Caco-2 (cell line): ENCODE data around the gene COL6A3. TPM values are rescaled to one million over a fixed set of nuclear protein-coding genes. Genes with fewer than 3 reads are reported as not detected.

Experiments
- BruUV-seq: library from RNA; stranded (reverse); fragments of 400-500 nt; replicated peaks from 2 replicates; lab custom pipeline; 2021; lab: Mats Ljungman, UMichigan
- CTCF ChIA-PET: fragments of 300-600 bp; sonication (Branson Sonifier 250); formaldehyde crosslinking; loops from one replicate; lab custom pipeline; 2022; ENCODE audit warnings: antibody characterized with exemption; lab: Charles Lee
- POLR2A ChIA-PET: fragments of 300-600 bp; sonication (Branson Sonifier 250); formaldehyde crosslinking; loops from one replicate; lab custom pipeline; 2022; ENCODE audit warnings: antibody characterized with exemption; lab: Charles Lee
- DNase-seq, 2 experiments: peaks; one replicate each; pipeline versions ENCODE4 v3.0.0 to v3.0.0-alpha.2; 2020 to 2022
- H3K27me3 ChIP-seq: replicated peaks from 2 replicates; pipeline ENCODE4 v1.6.0; 2011; ENCODE audit warnings: low read length; ENCODE audit not compliant: control insufficient read depth, insufficient read depth
- H3K36me3 ChIP-seq: 2 replicates; pipeline ENCODE4 v1.5.1; 2011; ENCODE audit warnings: low read length; ENCODE audit not compliant: control insufficient read depth, insufficient read depth
- H3K4me1 ChIP-seq: fragments of 250-450 bp; sonication (Bioruptor Pico); 2 replicates; pipeline ENCODE4 v1.5.1; 2020; ENCODE audit warnings: mild to moderate bottlenecking
- H3K4me3 ChIP-seq: 2 replicates; pipeline ENCODE4 v1.5.1; 2011; ENCODE audit warnings: low read depth, mild to moderate bottlenecking, control low read depth, low read length
- H3K9me3 ChIP-seq: fragments of 250-450 bp; sonication (Bioruptor Pico); 2 replicates; pipeline ENCODE4 v1.5.1; 2020; ENCODE audit warnings: mild to moderate bottlenecking, moderate library complexity
- H3K27ac Mint-ChIP-seq: one replicate; pipeline ENCODE4 v1.8.0; 2022; ENCODE audit warnings: mixed read lengths; ENCODE audit not compliant: unreplicated experiment
- H3K27me3 Mint-ChIP-seq: one replicate; pipeline ENCODE4 v1.8.0; 2022; ENCODE audit warnings: mixed read lengths; ENCODE audit not compliant: insufficient read depth, unreplicated experiment
- H3K36me3 Mint-ChIP-seq: one replicate; pipeline ENCODE4 v1.8.0; 2022; ENCODE audit warnings: mild to moderate bottlenecking, mixed read lengths; ENCODE audit not compliant: insufficient read depth, unreplicated experiment
- H3K4me1 Mint-ChIP-seq: one replicate; pipeline ENCODE4 v1.8.0; 2022; ENCODE audit warnings: low read depth, mixed read lengths; ENCODE audit not compliant: unreplicated experiment
- H3K4me3 Mint-ChIP-seq: one replicate; pipeline ENCODE4 v1.8.0; 2022; ENCODE audit warnings: mild to moderate bottlenecking, moderate library complexity, mixed read lengths; ENCODE audit not compliant: unreplicated experiment
- H3K9me3 Mint-ChIP-seq: one replicate; pipeline ENCODE4 v1.8.0; 2022; ENCODE audit warnings: mixed read lengths; ENCODE audit not compliant: unreplicated experiment
- intact Hi-C: fragments of 100-400 bp; cut with micrococcal nuclease; formaldehyde crosslinking; loops from one replicate; pipeline ENCODE4 v1.10.0; 2022; ENCODE audit not compliant: unreplicated experiment
- total RNA-seq: library from RNA; stranded (reverse); gene quantifications from 2 replicates; pipeline ENCODE4 v1.2.3, GENCODE V29; 2022
- TF ChIP-seq, protein P1 (sequence below), 2 experiments: fragments of 200-600 bp in 1 of 2; IDR thresholded peaks; 1 replicate in 1 of 2; 2 replicates in 1 of 2; pipeline versions ENCODE4 v1.5.1 to v1.8.0; 2011 to 2022; ENCODE audit warnings: antibody characterized with exemption in 1 of 2, control low read depth in 1 of 2, inconsistent platforms in 1 of 2, low read depth in 1 of 2, low read length in 1 of 2, mild to moderate bottlenecking in 1 of 2, moderate library complexity in 1 of 2; ENCODE audit not compliant: insufficient read depth in 1 of 2, severe bottlenecking in 1 of 2, unreplicated experiment in 1 of 2

The COL6A3 gene
- total RNA-seq, 1 experiment from 2014 or later: 0.73 TPM

GRCh38 chr2:237389831-237390230, 24.1 kb downstream of the COL6A3 start:
- Mint-ChIP-seq H3K36me3 (no peaks in the 10 kb centered on the region), H3K27me3 (peaks cover 14% of the 10 kb centered on the region), H3K9me3 (no peaks in the 10 kb centered on the region), H3K27ac (no peak overlapping the region), H3K4me3 (no peak overlapping the region), H3K4me1 (no peaks in the 10 kb centered on the region)
- no peak overlapping the region for H3K4me3 ChIP-seq
- POLR2A ChIA-PET: no interaction called here
- intact Hi-C loops: no loop called here
- CTCF ChIA-PET: no interaction called here
- H3K27me3 ChIP-seq: no peaks in the 10 kb centered on the region
- DNase-seq: no peak
- no TSS peak for BruUV-seq
- H3K9me3 ChIP-seq: no peaks in the 10 kb centered on the region
- H3K36me3 ChIP-seq: no peaks in the 10 kb centered on the region
- TF ChIP-seq, protein P1, sequence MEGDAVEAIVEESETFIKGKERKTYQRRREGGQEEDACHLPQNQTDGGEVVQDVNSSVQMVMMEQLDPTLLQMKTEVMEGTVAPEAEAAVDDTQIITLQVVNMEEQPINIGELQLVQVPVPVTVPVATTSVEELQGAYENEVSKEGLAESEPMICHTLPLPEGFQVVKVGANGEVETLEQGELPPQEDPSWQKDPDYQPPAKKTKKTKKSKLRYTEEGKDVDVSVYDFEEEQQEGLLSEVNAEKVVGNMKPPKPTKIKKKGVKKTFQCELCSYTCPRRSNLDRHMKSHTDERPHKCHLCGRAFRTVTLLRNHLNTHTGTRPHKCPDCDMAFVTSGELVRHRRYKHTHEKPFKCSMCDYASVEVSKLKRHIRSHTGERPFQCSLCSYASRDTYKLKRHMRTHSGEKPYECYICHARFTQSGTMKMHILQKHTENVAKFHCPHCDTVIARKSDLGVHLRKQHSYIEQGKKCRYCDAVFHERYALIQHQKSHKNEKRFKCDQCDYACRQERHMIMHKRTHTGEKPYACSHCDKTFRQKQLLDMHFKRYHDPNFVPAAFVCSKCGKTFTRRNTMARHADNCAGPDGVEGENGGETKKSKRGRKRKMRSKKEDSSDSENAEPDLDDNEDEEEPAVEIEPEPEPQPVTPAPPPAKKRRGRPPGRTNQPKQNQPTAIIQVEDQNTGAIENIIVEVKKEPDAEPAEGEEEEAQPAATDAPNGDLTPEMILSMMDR (IDR thresholded peaks at IDR 0.05; ENCODE audit: insufficient read depth in 1 of 2, low read depth in 1 of 2, low read length in 1 of 2, severe bottlenecking in 1 of 2, unreplicated experiment in 1 of 2): no peak
- no peaks in the 10 kb centered on the region for H3K4me1 ChIP-seq

GRCh38 chr2:237388036-237388435, 25.9 kb downstream of the COL6A3 start:
- CTCF ChIA-PET: no interaction called here
- no peak overlapping the region for H3K4me3 Mint-ChIP-seq
- no peaks in the 10 kb centered on the region for H3K27me3 ChIP-seq

DNA sequence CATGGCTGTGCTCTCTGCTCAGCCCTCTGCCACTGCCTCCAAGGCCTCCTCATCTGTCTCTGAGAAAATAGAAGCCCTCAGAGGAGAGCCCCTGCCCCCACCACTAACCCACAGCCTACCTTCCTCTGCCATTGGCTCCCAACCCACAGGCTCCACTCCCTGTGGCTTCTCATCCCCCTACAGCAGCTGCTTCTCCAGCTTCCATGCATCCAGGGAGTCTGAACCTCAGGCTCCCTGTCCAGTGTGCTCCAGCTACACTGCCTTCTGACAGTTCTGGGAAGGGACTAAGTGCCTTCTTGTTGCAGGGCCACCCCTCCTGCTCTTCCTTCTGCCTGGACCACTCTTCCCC, 29.3 kb downstream of the COL6A3 start:
- no peaks in the 10 kb centered on the region for H3K36me3 ChIP-seq
- no peaks in the 10 kb centered on the region for H3K4me1 Mint-ChIP-seq
- H3K9me3 Mint-ChIP-seq: no peaks in the 10 kb centered on the region
- no peak overlapping the region for H3K4me3 Mint-ChIP-seq
- intact Hi-C loops: no loop called here
- no peaks in the 10 kb centered on the region for H3K4me1 ChIP-seq
- no TSS peak for BruUV-seq
- H3K27me3 ChIP-seq: no peaks in the 10 kb centered on the region
- POLR2A ChIA-PET: no interaction called here
- no peak for DNase-seq
- no peak overlapping the region for H3K4me3 ChIP-seq
- no peak overlapping the region for H3K27ac Mint-ChIP-seq
- TF ChIP-seq, protein P1 (IDR thresholded peaks at IDR 0.05; ENCODE audit: insufficient read depth in 1 of 2, low read depth in 1 of 2, low read length in 1 of 2, severe bottlenecking in 1 of 2, unreplicated experiment in 1 of 2): no peak
- H3K9me3 ChIP-seq: no peaks in the 10 kb centered on the region
- peaks cover 7% of the 10 kb centered on the region for H3K27me3 Mint-ChIP-seq
- H3K36me3 Mint-ChIP-seq: no peaks in the 10 kb centered on the region
- CTCF ChIA-PET: no interaction called here

More at GRCh38 chr2:237388036-237388435, 25.9 kb downstream of the COL6A3 start:
- TF ChIP-seq, protein P1 (IDR thresholded peaks at IDR 0.05; ENCODE audit: insufficient read depth in 1 of 2, low read depth in 1 of 2, low read length in 1 of 2, severe bottlenecking in 1 of 2, unreplicated experiment in 1 of 2): no peak
- Mint-ChIP-seq H3K27ac (no peak overlapping the region), H3K27me3 (peaks cover 11% of the 10 kb centered on the region), H3K4me1 (no peaks in the 10 kb centered on the region), H3K36me3 (no peaks in the 10 kb centered on the region), H3K9me3 (no peaks in the 10 kb centered on the region)
- H3K9me3 ChIP-seq: no peaks in the 10 kb centered on the region
- no peaks in the 10 kb centered on the region for H3K4me1 ChIP-seq
- POLR2A ChIA-PET: no interaction called here
- H3K4me3 ChIP-seq: no peak overlapping the region
- no TSS peak for BruUV-seq
- intact Hi-C loops: no loop called here
- no peaks in the 10 kb centered on the region for H3K36me3 ChIP-seq
- DNase-seq: no peak
